GM19043 (cell line): ENCODE measurements around the gene KITLG.
A peak's percentile ranks its signal among the peaks of the same experiment; 100 is the strongest.
"Not testable (repeated sequence)": the region's sequence is repeated elsewhere in the genome, so short reads cannot be mapped to it uniquely, and the experiment has no call there.

Experiments used
- ATAC-seq: cut with Tn5 transposase; IDR thresholded peaks from one replicate; pipeline ENCODE4 v1.9.1; 2021; ENCODE audit warnings: low read depth; ENCODE audit not compliant: unreplicated experiment

The KITLG gene

GRCh38 chr12:88580051-88580871, at the start of gene KITLG:
TSS of gene KITLG (minus strand) at chr12:88580471. CDS start at chr12:88580278, 193 bp downstream.
- ATAC-seq = peak; percentile 66

- ATAC-seq = no peak
Observed at GRCh38 chr12:88628856-88629509, 48.7 kb upstream of the KITLG start.

DNA sequence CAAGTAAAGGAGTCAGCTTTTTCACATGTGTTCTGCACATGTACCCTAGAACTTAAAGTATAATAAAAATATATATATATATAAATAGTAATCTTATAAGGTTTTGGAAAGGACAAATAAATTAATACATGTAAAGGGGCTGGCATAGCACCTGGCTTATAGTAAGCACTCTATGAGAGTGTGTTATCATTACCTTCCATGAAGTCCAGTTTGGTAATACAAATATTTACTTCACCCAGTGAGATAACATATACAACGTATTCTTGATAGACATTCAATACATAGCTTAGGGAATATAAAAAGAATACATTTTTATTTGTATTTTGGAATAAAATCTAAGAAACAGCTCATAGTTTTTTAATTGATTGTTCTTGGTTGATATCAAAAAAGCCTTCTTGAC, 47.8 kb upstream of the KITLG start:
- ATAC-seq = not testable (repeated sequence)

GRCh38 chr12:88627501-88627900, 47.2 kb upstream of the KITLG start:
- ATAC-seq = no peak

- no peak for ATAC-seq
Observed at GRCh38 chr12:88625356-88625755, 45.1 kb upstream of the KITLG start.

GRCh38 chr12:88624911-88625310, 44.6 kb upstream of the KITLG start:
- ATAC-seq = no peak

DNA sequence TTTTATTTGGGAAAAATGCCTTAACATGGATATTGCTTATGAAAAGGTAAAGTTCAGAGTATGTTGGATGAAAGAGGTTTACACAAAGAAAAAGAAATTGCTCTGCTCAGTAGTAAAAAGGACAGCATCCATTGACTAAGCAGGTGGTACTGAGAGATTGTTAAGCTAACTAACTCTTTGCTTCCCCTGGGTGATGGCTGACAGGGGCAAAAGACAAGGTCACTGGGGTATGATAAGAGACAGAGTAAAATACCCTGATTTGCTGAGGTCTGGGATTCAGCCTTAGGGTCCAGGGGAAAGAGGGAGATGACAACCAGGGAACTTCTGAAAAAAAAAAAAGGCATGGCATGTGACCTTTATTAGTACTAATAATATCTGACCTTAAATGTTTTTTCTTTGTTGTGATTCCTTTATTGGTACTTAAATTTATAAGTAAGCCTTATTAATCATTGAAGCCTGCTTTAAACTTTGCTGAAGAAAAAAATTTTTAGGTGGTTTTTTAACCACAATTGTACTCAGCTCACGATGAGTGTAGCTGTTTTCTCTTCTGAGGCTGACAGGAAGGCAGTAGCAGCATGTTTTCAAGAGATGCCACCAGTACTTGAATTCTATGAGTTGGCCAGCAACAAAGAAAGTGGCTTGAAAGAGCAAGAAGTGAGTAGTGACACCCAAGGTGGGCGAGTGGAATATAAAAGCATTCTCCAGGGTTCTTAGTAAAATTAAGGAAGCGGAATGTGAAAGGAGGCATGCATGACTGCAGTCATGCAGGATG, 43.7 kb upstream of the KITLG start:
- ATAC-seq = no peak

- ATAC-seq = no peak
Observed at GRCh38 chr12:88617352-88617751, 37.1 kb upstream of the KITLG start.

DNA sequence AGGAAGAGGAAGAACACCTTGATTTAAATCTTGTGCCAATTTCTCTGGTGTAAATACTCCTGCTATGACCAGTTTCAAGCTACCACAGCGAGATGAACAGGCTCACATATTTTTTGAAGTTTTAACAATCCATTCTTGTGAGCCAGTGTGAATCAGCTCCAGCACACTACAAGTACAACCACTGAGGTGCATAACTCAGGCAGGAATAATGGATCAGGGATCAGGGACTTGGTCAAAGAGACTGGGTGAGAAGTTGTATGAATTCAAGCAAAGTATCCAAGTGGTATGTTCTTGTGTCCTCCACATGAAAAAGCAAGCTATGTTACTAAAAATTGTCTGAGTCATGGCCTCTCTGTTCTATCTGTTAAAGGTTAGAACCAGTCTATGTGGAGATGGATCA, 35.2 kb upstream of the KITLG start:
- ATAC-seq = no peak

- ATAC-seq = no peak
Observed at GRCh38 chr12:88604646-88605045, 24.4 kb upstream of the KITLG start.

- ATAC-seq = no peak
Observed at GRCh38 chr12:88600272-88600671, 20.0 kb upstream of the KITLG start.

DNA sequence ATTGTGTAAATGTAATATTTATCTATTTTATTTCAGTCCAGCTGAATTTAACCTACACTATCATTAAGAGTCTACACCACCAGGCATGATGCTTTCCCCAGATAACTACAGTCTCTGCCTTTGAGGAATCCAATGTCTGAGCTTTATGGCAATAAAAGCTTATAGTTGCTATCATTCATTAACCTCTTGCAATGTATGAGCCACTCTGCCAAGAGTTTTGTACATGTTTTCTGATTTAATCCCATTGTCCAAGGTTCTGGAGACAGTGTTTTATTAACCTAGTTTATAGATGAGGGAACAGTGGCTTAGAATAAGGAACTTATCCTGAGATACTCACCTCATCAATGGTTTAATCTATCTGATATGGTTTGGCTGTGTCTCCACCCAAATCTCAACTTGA, 17.1 kb upstream of the KITLG start:
- ATAC-seq = no peak

DNA sequence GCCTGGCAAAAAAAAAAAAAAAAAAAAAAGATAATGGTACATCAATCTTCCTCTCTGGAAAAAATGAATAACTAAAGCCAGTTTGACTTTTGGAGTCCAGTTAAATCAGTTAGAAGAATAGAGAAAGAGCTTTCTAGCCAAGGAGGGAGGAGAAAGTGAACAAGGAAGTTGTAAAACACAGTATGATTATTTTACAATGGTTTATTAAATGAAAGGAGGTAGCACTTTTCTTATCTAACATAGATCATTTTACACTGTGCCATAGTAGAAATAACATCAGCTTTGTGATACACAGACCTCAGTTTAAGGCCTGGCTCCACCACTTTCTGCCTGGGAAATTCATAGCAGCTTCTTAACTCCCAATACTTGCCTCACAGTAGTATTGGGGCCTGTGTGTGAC, 15.4 kb upstream of the KITLG start:
- no peak for ATAC-seq

GRCh38 chr12:88594780-88595179, 14.5 kb upstream of the KITLG start:
- no peak for ATAC-seq

DNA sequence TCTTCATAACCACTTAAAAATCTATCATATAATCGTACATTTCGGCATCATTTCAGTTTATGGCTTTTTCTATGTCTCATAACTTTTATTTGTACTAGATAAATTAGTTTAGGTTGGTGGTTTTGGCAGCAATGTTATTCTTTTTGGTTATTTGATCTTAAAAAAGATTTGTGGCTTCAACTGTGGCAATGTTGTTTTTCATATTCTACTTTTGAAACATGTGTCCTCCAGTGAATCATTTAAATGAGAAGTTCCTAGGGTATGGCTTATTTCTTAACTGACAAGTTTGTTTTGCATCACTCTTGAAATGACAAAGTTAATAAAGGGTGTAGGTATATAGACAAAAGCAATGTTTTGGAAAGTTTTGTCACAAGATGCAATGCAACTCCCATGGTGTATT, 11.1 kb upstream of the KITLG start:
- ATAC-seq = no peak

GRCh38 chr12:88590851-88591250, 10.6 kb upstream of the KITLG start:
- ATAC-seq = no peak

DNA sequence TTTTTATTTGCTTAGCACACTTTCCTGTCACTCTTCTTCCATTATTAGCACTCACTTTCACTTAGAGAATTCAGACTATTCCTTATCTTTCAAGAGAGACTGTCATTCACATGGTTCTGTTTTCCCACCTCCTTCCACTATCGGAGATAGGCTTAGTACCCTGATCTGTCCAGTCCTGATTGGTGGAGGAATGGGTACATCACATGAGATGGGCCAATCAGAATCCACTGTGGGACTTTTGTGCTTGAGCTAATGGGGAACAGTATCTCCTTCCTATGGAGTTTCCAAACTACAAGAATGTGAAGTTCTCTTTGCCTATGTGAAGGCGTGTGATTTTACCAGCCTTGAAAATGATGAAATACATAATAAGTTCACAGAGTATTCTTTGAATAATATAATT, 4.8 kb upstream of the KITLG start:
- no peak for ATAC-seq

- ATAC-seq = no peak
Observed at GRCh38 chr12:88579601-88580050, 645 bp downstream of the KITLG start.

GRCh38 chr12:88579161-88579517, 1.1 kb downstream of the KITLG start:
- ATAC-seq = no peak

GRCh38 chr12:88578276-88579160, 1.8 kb downstream of the KITLG start:
- ATAC-seq = no peak
